ENCODE data around the gene YTHDC1.
"Not testable (repeated sequence)": the region's sequence is repeated elsewhere in the genome, so short reads cannot be mapped to it uniquely, and the experiment has no call there.

YTHDC1 gene

GRCh38 chr4:68283714-68284113, 66.2 kb downstream of the YTHDC1 start:
- DNase-seq, result no peak

GRCh38 chr4:68283095-68283494, 66.8 kb downstream of the YTHDC1 start:
- DNase-seq, result no peak

GRCh38 chr4:68281796-68282740, 67.8 kb downstream of the YTHDC1 start:
- not testable (repeated sequence) for DNase-seq

GRCh38 chr4:68278029-68278428, 71.9 kb downstream of the YTHDC1 start:
- DNase-seq, result no peak

GRCh38 chr4:68277627-68278026, 72.3 kb downstream of the YTHDC1 start:
- DNase-seq, result no peak

- DNase-seq, result no peak
These were observed 77.0 kb downstream of the YTHDC1 start for GRCh38 chr4:68272860-68273259.

GRCh38 chr4:68272380-68272779, 77.5 kb downstream of the YTHDC1 start:
- DNase-seq, result no peak

GRCh38 chr4:68271851-68272357, 78.0 kb downstream of the YTHDC1 start:
- DNase-seq, result no peak

- no peak for DNase-seq
These were observed 82.4 kb downstream of the YTHDC1 start for GRCh38 chr4:68267433-68267944.

- DNase-seq, result no peak
These were observed 84.9 kb downstream of the YTHDC1 start for GRCh38 chr4:68264875-68265565.

All from activated gamma-delta T cell treated with Interleukin-2 at 50 U/mL for 16 hours (primary cell).